Renal cortex interstitium (tissue), 15 donors: ENCODE measurements around the gene ATP5F1E. TPM values are rescaled to one million over a fixed set of nuclear protein-coding genes. Genes with fewer than 3 reads are reported as not detected.

ENCODE experiments used
- DNase-seq, 11 donors: peaks; one replicate each; pipeline ENCODE4 v3.0.0-alpha.2; 2013; ENCODE audit warnings: low read depth in 9 of 11, low spot score in 4 of 11; ENCODE audit errors: extremely low read depth in 1 of 11
- long read RNA-seq, 16 experiments: transcript quantifications; one replicate each; lab custom pipeline, GENCODE V29; 2026
- polyA plus RNA-seq, 3 donors: library from polyadenylated mRNA; unstranded; fragments of 120-200 nt; gene quantifications; one replicate each; pipeline ENCODE4 v1.2.1, GENCODE V29; 2013; ENCODE audit not compliant: insufficient read length in 3 of 3

ATP5F1E gene
- 100 to 1,000 TPM; 170 to 266 (median 207) TPM for polyA plus RNA-seq
- long read RNA-seq, donor 1, transcript ATP5F1E-202 (2 exons, 1,878 nt) = minor isoform, 6 of 514 reads
- long read RNA-seq, donor 1, transcript ATP5F1E-201 (3 exons, 3,665 nt) = major isoform, 475 of 514 reads
- long read RNA-seq, donor 1, partial matches to known transcripts = 33 of 514 reads
- long read RNA-seq, donor 1, other reads (novel, unspliced or antisense) = 0 of 514 reads
- long read RNA-seq, donor 2, transcript ATP5F1E-201 (3 exons, 3,665 nt) = major isoform, 508 of 557 reads
- long read RNA-seq, donor 2, transcript ATP5F1E-202 (2 exons, 1,878 nt) = minor isoform, 6 of 557 reads
- long read RNA-seq, donor 2, partial matches to known transcripts = 42 of 557 reads
- long read RNA-seq, donor 2, other reads (novel, unspliced or antisense) = 0 of 557 reads
- long read RNA-seq, donor 3, transcript ATP5F1E-201 (3 exons, 3,665 nt) = major isoform, 779 of 810 reads
- long read RNA-seq, donor 3, transcript ATP5F1E-202 (2 exons, 1,878 nt) = minor isoform, 5 of 810 reads
- long read RNA-seq, donor 3, partial matches to known transcripts = 26 of 810 reads
- long read RNA-seq, donor 3, other reads (novel, unspliced or antisense) = 0 of 810 reads
- long read RNA-seq, donor 4, transcript ATP5F1E-201 (3 exons, 3,665 nt) = major isoform, 516 of 540 reads
- long read RNA-seq, donor 4, partial matches to known transcripts = 21 of 540 reads
- long read RNA-seq, donor 4, other reads (novel, unspliced or antisense) = 0 of 540 reads
- long read RNA-seq, donor 5, transcript ATP5F1E-202 (2 exons, 1,878 nt) = minor isoform, 12 of 884 reads
- long read RNA-seq, donor 5, transcript ATP5F1E-201 (3 exons, 3,665 nt) = major isoform, 842 of 884 reads
- long read RNA-seq, donor 5, partial matches to known transcripts = 30 of 884 reads
- long read RNA-seq, donor 5, other reads (novel, unspliced or antisense) = 0 of 884 reads
- long read RNA-seq, donor 6, transcript ATP5F1E-201 (3 exons, 3,665 nt) = major isoform, 524 of 554 reads
- long read RNA-seq, donor 6, transcript ATP5F1E-202 (2 exons, 1,878 nt) = minor isoform, 5 of 554 reads
- long read RNA-seq, donor 6, partial matches to known transcripts = 25 of 554 reads
- long read RNA-seq, donor 6, other reads (novel, unspliced or antisense) = 0 of 554 reads
- long read RNA-seq, donor 7, transcript ATP5F1E-202 (2 exons, 1,878 nt) = minor isoform, 17 of 1,118 reads
- long read RNA-seq, donor 7, transcript ATP5F1E-201 (3 exons, 3,665 nt) = major isoform, 1,066 of 1,118 reads
- long read RNA-seq, donor 7, partial matches to known transcripts = 35 of 1,118 reads
- long read RNA-seq, donor 7, other reads (novel, unspliced or antisense) = 0 of 1,118 reads
- long read RNA-seq, donor 8, transcript ATP5F1E-201 (3 exons, 3,665 nt) = major isoform, 1,194 of 1,311 reads
- long read RNA-seq, donor 8, transcript ATP5F1E-202 (2 exons, 1,878 nt) = minor isoform, 46 of 1,311 reads
- long read RNA-seq, donor 8, partial matches to known transcripts = 71 of 1,311 reads
- long read RNA-seq, donor 8, other reads (novel, unspliced or antisense) = 0 of 1,311 reads
- long read RNA-seq, donor 9, transcript ATP5F1E-202 (2 exons, 1,878 nt) = minor isoform, 6 of 621 reads
- long read RNA-seq, donor 9, transcript ATP5F1E-201 (3 exons, 3,665 nt) = major isoform, 587 of 621 reads
- long read RNA-seq, donor 9, partial matches to known transcripts = 28 of 621 reads
- long read RNA-seq, donor 9, other reads (novel, unspliced or antisense) = 0 of 621 reads
- long read RNA-seq, donor 10, transcript ATP5F1E-201 (3 exons, 3,665 nt) = major isoform, 779 of 813 reads
- long read RNA-seq, donor 10, transcript ATP5F1E-202 (2 exons, 1,878 nt) = minor isoform, 10 of 813 reads
- long read RNA-seq, donor 10, partial matches to known transcripts = 24 of 813 reads
- long read RNA-seq, donor 10, other reads (novel, unspliced or antisense) = 0 of 813 reads
- long read RNA-seq, donor 11, transcript ATP5F1E-201 (3 exons, 3,665 nt) = major isoform, 398 of 422 reads
- long read RNA-seq, donor 11, transcript ATP5F1E-202 (2 exons, 1,878 nt) = minor isoform, 10 of 422 reads
- long read RNA-seq, donor 11, partial matches to known transcripts = 13 of 422 reads
- long read RNA-seq, donor 11, other reads (novel, unspliced or antisense) = 0 of 422 reads
- long read RNA-seq, donor 12, transcript ATP5F1E-201 (3 exons, 3,665 nt) = major isoform, 296 of 322 reads
- long read RNA-seq, donor 12, partial matches to known transcripts = 23 of 322 reads
- long read RNA-seq, donor 12, other reads (novel, unspliced or antisense) = 0 of 322 reads
- long read RNA-seq, donor 13, transcript ATP5F1E-202 (2 exons, 1,878 nt) = minor isoform, 20 of 1,499 reads
- long read RNA-seq, donor 13, transcript ATP5F1E-201 (3 exons, 3,665 nt) = major isoform, 1,393 of 1,499 reads
- long read RNA-seq, donor 13, partial matches to known transcripts = 86 of 1,499 reads
- long read RNA-seq, donor 13, other reads (novel, unspliced or antisense) = 0 of 1,499 reads
- long read RNA-seq, donor 14, transcript ATP5F1E-202 (2 exons, 1,878 nt) = minor isoform, 6 of 728 reads
- long read RNA-seq, donor 14, transcript ATP5F1E-201 (3 exons, 3,665 nt) = major isoform, 705 of 728 reads
- long read RNA-seq, donor 14, partial matches to known transcripts = 17 of 728 reads
- long read RNA-seq, donor 14, other reads (novel, unspliced or antisense) = 0 of 728 reads
- long read RNA-seq, donor 15, transcript ATP5F1E-201 (3 exons, 3,665 nt) = major isoform, 231 of 245 reads
- long read RNA-seq, donor 15, partial matches to known transcripts = 11 of 245 reads
- long read RNA-seq, donor 15, other reads (novel, unspliced or antisense) = 0 of 245 reads
- long read RNA-seq, donor 16, transcript ATP5F1E-201 (3 exons, 3,665 nt) = major isoform, 1,192 of 1,247 reads
- long read RNA-seq, donor 16, transcript ATP5F1E-202 (2 exons, 1,878 nt) = minor isoform, 13 of 1,247 reads
- long read RNA-seq, donor 16, partial matches to known transcripts = 42 of 1,247 reads
- long read RNA-seq, donor 16, other reads (novel, unspliced or antisense) = 0 of 1,247 reads

DNA sequence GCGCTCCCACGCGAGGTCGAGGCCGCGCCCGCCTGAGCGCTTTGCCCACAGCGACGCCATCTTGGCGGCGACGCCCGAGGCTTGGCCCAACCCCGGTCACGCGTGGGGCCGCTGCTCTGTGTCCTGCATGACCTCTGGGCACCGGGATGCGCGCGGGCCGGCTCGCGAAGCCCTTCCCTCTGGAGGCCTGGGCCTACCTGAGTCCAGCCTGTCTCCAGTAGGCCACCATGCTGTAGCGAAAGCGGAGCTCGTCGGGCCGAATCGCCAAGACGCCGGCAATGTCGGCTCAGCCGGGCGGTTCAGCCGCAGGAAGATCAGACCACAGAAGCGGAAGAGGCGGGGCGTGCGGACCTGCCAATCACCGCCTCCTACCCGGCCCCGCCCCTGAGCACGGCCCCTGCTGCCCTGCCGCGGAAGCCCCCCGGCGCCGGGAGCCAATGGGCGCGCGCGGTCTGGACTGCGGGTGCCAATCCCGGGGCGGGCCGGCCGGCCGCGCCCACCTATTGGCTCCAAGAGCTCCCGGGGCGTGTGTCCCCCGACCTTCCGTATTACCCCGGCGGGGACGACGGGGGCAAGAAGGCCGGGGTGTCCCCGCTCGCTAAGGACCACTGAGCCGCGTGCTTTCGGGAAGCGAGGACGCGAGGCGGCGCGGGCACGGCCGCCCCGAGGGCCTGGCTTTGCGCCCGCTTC is at the start of gene ATP5F1E:
Gene ATP5F1E (minus strand): TSS at position 313 of the 690 bp plus-strand sequence. CDS start 84 bp downstream, at position 229.
- DNase-seq = peak; percentile 73 to 95 (median 91)

DNA sequence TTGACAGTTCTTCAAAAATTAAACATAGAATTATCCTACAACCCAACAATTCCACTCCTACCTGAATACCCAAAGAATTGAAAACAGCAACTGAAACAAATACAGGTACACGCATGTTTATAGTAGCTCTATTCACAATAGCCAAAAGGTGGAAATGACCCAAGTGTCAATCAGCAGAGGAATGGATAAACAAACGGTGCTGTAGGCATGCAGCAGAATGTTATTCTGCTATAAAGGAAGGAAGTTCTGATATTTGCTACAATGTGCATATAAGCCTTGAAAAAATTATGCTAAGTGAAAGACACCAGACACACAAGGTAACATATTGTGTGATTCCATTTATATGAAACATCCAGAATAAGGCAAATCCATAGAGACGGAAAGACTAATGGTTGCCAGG is 48.9 kb upstream of the ATP5F1E start:
- DNase-seq = no peak

DNA sequence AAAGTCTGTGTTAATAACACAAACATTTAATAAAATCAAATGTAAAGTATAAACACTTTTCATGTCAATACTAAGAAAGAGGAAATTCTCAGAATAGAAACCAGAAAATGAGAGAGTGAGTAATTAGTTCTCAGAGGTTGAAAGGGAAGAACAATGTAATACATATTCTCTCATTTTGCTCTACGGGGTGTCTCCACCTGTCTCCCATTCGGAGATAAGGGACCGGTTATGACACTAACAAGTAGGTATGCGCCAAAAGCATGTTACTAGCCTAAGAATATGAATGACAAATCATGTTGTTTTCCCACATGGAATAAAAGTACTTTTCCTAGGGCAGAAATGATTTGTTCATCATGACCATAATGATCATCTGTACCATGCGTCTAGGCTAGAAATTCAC is 46.1 kb upstream of the ATP5F1E start:
- no peak for DNase-seq

DNA sequence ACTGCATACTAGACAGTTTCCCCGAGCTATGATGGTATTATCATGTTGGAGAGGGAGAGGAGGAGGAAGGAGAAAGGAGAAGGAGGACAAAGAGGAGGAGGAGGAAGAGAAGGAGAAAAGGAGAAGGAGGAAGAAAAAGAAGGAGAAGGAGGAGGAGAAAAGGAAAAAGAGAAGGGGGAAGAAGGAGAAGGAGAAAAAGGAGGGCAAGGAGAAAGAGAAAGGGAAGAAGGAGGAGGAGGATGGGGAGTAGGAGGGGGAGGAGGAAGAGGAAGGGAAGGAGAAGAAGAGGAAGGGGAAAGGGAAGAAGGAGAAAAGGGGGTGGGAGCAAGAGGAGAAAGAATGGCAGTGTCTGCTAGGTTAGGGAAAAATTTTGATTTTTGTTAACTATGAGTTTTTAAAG is 45.6 kb upstream of the ATP5F1E start:
- no peak for DNase-seq

DNA sequence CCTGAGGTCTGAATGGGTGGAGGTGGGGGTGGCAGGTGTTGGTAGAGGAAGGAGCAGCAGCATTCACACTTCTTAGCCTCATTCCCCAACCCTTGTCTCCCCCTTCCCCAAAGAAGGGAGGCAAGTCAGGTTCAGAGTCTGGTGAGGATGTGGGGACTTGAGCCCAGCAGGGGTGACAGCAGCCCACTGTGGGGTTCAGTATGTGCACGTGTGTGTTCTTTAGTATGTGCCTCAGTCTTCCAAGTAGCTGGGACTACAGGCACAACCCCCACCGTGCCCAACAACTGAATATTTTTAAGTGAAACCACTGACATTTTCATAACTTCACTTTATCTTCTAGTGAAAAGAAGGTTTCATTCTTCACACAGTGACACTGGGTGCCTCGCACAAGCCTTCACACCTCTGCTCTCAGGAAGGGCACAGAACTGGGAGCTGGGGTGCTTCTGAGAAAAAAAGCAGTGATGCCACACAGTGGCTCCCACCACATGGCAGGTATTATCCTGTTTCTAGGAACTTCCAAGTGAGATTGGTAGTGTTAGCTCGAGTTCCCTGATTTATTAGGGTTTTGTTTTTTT is 43.9 kb upstream of the ATP5F1E start:
- DNase-seq = no peak

DNA sequence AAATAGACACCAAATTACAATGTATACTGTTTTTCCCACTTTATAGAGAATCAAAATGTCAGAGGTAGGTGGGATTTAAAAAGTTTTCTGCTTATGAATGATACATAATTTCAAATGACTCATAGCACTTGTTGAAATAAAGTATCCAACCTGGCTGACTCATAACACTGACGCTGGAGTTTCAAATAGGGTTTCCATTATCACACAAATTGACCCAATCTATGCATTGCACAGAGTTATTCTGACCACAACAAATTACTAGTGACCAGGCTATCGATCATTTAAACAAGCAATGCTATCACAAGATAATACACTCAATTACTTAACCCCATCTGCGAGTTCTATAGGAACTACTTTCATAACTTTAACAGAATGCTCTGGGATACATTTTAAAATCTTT is 42.3 kb upstream of the ATP5F1E start:
- no peak for DNase-seq

DNA sequence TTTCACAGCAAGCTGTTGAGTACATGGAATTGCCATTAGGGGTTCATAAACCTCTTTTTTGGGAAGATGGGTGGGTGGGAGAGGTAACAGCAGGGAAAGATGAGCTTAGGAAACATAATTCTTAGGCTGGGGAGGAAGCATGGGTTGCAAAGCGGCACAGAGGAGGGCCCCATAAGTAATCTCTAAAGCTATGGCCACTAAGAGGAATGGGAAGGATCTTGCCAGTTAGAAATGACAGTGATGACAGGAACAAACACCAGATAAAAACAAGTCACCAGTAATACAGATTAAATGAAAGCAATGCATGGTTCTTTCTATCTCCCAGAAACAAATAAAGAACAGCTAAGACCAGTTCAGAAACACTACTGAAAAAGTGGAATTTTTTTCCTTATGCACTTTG is 41.4 kb upstream of the ATP5F1E start:
- DNase-seq = no peak

DNA sequence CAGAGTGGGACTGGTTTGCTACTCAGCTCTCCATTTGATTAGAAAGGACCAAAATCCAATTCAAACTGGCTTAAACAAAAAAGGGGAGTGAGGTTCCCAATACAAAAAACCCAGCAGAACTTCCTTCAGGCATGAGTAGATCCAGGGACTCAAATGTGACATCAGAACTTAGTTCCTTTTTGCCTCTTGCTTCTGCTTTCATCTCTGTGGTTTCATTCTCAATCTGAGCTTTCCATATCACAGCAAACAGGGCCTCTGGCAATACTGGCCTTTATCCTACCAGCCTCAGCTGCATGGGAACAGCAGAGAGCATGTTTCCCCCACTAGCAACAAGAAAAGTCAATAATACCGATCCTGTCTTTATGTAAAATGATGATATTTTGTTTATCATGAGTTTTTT is 39.1 kb upstream of the ATP5F1E start:
- no peak for DNase-seq

DNA sequence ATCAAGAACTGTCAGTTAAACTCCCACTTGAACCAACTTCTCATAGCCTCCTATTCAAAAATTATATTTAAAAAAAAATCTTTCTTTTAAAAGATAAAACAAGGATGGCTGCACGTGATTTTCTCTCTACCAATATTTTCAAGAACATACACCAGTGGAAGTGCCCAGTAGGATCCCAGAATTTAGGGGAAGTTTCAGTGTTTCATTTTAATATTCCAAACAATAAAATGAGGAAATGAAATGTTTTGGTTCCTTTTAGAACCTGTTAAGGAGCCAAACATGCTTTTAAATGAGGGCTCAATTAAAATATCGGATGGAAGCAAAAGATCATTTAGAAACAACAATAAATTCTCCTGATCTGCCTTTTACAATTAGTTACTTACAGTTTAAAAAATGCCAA is 36.9 kb upstream of the ATP5F1E start:
- DNase-seq = no peak

DNA sequence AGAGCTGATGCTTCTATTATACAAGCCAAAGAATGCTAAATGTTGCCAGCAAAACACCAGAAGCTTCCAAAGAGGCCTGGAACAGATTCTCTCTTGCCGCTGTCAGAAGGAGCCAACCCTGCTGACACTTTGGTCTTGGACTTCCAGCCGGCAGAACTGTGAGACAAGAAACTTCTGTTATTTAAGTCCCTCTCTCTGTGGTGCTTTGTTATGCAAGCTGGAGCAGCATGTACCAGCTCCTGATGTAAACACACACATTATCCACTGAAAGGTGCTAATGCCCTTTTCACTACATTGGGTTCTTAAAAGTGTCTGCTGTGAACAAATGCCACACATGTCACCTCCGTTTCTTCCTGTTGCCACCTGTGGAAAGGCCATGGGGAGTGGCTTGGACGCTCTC is 36.4 kb upstream of the ATP5F1E start:
- no peak for DNase-seq

DNA sequence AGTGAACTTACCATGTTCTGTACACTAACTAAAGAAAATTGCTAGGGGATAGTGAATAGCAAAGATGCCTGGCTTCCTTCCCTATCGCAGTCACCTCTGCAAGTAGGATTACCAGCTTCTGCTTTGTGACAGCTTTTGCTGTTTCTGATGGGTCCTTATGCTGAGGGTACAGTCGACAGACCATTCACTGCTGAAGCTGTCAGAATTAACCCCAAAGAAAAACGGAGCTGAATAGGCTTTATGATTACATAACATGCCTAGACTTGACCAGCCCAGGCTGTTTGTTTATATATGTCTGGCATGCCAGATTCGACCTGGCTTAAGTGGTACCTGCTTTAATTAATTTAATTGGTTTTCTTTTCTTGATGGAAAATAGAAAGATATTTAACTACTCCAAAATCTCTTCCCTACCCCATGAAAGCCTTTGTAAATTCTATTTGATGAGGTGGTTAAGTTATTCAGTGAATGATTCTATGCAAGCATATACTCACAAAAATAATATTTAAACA is 32.1 kb upstream of the ATP5F1E start:
- no peak for DNase-seq

DNA sequence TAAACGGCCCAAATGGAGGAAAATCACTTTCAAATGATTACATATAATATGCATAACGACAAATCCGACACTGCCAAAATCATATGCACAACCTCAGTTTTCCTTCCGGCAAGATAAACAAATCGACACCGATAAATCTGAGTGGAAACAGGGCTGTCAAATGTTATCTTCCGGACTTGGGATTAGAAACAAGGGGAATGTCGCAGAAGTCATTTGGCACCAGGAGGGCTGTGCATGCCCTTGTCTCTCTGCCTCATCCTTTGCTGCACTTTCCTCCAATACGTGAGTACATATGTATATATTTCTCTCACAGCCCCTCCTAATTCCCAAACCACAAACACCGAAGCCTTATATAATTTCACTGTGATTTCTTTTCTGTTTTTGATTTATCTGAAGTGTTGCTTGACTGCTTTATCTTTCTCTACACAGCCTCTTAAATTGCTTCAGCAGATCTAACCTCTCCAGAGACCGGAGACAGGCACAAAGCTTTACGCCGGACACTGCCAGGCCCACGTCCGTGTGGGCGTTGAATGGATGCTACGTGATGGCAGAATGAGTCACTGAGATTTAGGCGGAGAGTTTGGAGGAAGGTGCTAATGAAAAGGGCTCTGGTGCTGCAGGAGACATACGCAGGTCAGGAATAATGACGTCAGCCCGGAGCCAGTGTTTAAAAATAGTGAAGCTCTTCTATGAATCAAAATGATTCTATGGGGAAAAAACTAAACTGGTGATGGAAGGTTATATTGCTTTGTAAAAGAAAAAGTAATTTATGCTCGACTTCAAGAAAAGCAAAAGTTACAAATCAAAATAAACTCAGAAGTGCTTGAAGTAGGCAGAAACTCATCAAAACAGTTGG is 31.5 kb upstream of the ATP5F1E start:
- no peak for DNase-seq

DNA sequence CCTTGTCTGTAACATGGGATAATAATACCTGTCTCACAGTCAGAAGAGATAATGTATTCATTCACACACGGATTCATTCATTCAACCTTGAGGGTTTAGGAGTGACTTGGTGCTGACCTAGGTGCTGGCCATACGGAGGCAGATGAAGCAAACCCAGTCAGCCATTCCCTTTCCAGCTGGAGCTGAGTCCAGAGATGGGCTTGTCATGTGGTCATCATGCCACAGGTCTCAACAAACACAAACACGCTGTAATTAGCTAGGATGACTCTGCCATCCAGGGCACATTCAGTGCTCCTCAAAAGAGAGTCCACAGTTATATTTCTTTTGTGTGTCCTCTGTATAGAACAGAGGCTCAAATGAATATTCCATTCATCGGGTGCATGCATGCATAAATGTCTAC is 29.9 kb upstream of the ATP5F1E start:
- no peak for DNase-seq

DNA sequence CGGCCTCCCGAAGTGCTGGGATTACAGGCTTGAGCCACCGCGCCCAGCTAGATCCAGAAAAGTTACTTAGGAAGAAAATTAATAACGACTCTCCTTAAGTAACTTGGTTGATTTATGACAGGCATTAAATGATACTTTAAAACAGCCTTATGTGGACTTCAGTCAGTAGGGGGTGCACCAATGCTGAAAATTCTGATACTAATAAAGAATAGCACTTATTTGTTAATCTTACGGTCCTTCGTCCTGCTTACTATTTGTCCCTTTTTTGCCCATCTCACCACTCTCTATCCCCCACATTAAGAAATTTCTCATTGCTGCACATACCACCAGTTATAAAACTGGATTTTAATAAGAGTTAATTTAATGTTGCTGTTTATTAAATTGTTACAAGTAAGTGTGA is 23.2 kb upstream of the ATP5F1E start:
- DNase-seq = no peak
